ENCODE measurements around the gene TMEM223.
A peak's percentile ranks its signal among the peaks of the same experiment; 100 is the strongest.

The TMEM223 gene

DNA sequence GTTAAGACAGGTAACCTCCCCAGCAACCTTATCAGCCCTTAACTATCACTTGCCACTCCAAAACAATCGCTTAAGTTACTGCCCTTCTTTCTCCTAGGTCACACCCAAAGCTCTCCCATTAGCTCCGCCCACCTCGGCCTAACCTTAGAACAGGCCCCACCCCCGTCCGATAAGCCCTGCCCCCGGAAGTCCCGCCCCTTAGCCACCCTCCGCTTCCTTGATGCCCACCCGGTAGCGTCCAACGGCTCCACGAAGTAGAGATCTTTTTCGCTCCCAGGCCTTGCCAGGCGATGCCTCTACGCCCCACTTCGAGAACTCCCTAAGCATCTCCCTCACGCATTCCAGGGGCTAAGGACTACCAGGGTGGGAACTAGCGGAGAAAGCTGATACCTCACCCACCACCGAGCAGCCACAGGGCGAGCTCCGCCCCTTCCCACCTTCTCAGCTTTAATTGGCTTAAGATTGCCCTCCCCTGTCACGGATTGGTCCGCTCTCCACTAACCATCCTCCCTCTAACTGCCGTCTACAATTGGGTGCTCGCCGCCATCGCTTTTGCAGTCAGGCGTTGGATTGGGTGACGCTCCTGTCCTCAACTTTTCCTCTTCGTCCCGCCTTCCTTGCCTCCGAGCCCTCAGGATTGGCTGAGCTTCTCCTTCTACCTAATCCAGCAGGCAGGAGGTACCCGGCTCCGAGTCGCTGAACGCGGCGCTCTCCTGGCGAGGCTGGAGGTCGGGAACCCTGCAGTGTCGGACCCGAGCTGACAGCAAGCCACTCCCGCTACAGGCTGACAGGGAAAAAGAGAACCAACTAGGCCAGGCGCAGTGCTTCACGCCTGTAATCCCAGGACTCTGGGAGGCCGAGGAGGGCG, 37.8 kb downstream of the TMEM223 start, which contains the start of gene ZBTB3 (continued):
- TF ChIP-seq, protein P1, sequence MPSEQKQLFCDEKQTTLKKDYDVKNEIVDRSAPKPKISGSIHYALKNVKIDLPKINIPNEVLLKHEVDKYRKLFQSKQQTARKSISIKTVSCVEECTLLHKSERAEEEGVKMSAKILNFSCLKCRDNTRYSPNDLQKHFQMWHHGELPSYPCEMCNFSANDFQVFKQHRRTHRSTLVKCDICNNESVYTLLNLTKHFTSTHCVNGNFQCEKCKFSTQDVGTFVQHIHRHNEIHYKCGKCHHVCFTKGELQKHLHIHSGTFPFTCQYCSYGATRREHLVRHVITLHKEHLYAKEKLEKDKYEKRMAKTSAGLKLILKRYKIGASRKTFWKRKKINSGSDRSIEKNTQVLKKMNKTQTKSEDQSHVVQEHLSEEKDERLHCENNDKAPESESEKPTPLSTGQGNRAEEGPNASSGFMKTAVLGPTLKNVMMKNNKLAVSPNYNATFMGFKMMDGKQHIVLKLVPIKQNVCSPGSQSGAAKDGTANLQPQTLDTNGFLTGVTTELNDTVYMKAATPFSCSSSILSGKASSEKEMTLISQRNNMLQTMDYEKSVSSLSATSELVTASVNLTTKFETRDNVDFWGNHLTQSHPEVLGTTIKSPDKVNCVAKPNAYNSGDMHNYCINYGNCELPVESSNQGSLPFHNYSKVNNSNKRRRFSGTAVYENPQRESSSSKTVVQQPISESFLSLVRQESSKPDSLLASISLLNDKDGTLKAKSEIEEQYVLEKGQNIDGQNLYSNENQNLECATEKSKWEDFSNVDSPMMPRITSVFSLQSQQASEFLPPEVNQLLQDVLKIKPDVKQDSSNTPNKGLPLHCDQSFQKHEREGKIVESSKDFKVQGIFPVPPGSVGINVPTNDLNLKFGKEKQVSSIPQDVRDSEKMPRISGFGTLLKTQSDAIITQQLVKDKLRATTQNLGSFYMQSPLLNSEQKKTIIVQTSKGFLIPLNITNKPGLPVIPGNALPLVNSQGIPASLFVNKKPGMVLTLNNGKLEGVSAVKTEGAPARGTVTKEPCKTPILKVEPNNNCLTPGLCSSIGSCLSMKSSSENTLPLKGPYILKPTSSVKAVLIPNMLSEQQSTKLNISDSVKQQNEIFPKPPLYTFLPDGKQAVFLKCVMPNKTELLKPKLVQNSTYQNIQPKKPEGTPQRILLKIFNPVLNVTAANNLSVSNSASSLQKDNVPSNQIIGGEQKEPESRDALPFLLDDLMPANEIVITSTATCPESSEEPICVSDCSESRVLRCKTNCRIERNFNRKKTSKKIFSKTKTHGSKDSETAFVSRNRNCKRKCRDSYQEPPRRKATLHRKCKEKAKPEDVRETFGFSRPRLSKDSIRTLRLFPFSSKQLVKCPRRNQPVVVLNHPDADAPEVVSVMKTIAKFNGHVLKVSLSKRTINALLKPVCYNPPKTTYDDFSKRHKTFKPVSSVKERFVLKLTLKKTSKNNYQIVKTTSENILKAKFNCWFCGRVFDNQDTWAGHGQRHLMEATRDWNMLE (tag by site-specific recombination; conservative IDR thresholded peaks at IDR 0.05; ENCODE audit: low read depth) = peak; percentile 52
- TF ChIP-seq PRDM1 (tag by site-specific recombination; IDR thresholded peaks at IDR 0.05) = peak; percentile 11; the same call in 1 of the 2 replicates
- TF ChIP-seq KLF16 (tag by site-specific recombination; IDR thresholded peaks at IDR 0.05) = peak; percentile 73
- TF ChIP-seq, protein P2, sequence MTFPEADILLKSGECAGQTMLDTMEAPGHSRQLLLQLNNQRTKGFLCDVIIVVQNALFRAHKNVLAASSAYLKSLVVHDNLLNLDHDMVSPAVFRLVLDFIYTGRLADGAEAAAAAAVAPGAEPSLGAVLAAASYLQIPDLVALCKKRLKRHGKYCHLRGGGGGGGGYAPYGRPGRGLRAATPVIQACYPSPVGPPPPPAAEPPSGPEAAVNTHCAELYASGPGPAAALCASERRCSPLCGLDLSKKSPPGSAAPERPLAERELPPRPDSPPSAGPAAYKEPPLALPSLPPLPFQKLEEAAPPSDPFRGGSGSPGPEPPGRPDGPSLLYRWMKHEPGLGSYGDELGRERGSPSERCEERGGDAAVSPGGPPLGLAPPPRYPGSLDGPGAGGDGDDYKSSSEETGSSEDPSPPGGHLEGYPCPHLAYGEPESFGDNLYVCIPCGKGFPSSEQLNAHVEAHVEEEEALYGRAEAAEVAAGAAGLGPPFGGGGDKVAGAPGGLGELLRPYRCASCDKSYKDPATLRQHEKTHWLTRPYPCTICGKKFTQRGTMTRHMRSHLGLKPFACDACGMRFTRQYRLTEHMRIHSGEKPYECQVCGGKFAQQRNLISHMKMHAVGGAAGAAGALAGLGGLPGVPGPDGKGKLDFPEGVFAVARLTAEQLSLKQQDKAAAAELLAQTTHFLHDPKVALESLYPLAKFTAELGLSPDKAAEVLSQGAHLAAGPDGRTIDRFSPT (tag by site-specific recombination; IDR thresholded peaks at IDR 0.05) = peak; percentile 72
- TF ChIP-seq ZIC2 (tag by site-specific recombination; IDR thresholded peaks at IDR 0.05) = peak; percentile 76
- peak; percentile 44; the same call in 1 of the 2 replicates for TF ChIP-seq ZNF610 (tag by site-specific recombination; IDR thresholded peaks at IDR 0.05; ENCODE audit: borderline replicate concordance)
- TF ChIP-seq KLF1 (tag by site-specific recombination; IDR thresholded peaks at IDR 0.05) = peak; percentile 48; the same call in 1 of the 2 replicates
- TF ChIP-seq SP3 (tag by site-specific recombination; IDR thresholded peaks at IDR 0.05) = peak; percentile 98
- TF ChIP-seq SP2 (tag by site-specific recombination; IDR thresholded peaks at IDR 0.05) = peak; percentile 99
- no peak for TF ChIP-seq ZFP37 (tag by site-specific recombination; IDR thresholded peaks at IDR 0.05)
- peak; percentile 94 for TF ChIP-seq ZBTB17 (tag by site-specific recombination; IDR thresholded peaks at IDR 0.05)
- 0 out of 2 replicates have a peak, but pooled peaks have one; percentile 42 for TF ChIP-seq EGR2 (tag by site-specific recombination; IDR thresholded peaks at IDR 0.05; ENCODE audit: low read depth)
- TF ChIP-seq, protein P3, sequence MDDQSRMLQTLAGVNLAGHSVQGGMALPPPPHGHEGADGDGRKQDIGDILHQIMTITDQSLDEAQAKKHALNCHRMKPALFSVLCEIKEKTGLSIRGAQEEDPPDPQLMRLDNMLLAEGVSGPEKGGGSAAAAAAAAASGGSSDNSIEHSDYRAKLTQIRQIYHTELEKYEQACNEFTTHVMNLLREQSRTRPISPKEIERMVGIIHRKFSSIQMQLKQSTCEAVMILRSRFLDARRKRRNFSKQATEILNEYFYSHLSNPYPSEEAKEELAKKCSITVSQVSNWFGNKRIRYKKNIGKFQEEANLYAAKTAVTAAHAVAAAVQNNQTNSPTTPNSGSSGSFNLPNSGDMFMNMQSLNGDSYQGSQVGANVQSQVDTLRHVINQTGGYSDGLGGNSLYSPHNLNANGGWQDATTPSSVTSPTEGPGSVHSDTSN (CRISPR knock-in tag; IDR thresholded peaks at IDR 0.05) = peak; percentile 70; the same call in 1 of the 2 replicates
- TF ChIP-seq ZNF341 (tag by site-specific recombination; IDR thresholded peaks at IDR 0.05; ENCODE audit: low read depth) = peak; percentile 70
- TF ChIP-seq, protein P4, sequence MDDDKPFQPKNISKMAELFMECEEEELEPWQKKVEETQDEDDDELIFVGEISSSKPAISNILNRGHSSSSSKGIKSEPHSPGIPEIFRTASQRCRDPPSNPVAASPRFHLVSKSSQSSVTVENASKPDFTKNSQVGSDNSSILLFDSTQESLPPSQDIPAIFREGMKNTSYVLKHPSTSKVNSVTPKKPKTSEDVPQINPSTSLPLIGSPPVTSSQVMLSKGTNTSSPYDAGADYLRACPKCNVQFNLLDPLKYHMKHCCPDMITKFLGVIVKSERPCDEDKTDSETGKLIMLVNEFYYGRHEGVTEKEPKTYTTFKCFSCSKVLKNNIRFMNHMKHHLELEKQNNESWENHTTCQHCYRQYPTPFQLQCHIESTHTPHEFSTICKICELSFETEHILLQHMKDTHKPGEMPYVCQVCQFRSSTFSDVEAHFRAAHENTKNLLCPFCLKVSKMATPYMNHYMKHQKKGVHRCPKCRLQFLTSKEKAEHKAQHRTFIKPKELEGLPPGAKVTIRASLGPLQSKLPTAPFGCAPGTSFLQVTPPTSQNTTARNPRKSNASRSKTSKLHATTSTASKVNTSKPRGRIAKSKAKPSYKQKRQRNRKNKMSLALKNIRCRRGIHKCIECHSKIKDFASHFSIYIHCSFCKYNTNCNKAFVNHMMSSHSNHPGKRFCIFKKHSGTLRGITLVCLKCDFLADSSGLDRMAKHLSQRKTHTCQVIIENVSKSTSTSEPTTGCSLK (tag by site-specific recombination; IDR thresholded peaks at IDR 0.05) = no peak
- TF ChIP-seq KLF9 (tag by site-specific recombination; IDR thresholded peaks at IDR 0.05; ENCODE audit: low read depth) = peak; percentile 65; the same call in 1 of the 2 replicates
- no peak for TF ChIP-seq ZNF48 (tag by site-specific recombination; IDR thresholded peaks at IDR 0.05)
- TF ChIP-seq ZNF626 (tag by site-specific recombination; IDR thresholded peaks at IDR 0.05) = no peak
- 0 out of 2 replicates have a peak, but pooled peaks have one; percentile 92 for TF ChIP-seq HOXC10 (CRISPR knock-in tag; IDR thresholded peaks at IDR 0.05)
- TF ChIP-seq, protein P5, sequence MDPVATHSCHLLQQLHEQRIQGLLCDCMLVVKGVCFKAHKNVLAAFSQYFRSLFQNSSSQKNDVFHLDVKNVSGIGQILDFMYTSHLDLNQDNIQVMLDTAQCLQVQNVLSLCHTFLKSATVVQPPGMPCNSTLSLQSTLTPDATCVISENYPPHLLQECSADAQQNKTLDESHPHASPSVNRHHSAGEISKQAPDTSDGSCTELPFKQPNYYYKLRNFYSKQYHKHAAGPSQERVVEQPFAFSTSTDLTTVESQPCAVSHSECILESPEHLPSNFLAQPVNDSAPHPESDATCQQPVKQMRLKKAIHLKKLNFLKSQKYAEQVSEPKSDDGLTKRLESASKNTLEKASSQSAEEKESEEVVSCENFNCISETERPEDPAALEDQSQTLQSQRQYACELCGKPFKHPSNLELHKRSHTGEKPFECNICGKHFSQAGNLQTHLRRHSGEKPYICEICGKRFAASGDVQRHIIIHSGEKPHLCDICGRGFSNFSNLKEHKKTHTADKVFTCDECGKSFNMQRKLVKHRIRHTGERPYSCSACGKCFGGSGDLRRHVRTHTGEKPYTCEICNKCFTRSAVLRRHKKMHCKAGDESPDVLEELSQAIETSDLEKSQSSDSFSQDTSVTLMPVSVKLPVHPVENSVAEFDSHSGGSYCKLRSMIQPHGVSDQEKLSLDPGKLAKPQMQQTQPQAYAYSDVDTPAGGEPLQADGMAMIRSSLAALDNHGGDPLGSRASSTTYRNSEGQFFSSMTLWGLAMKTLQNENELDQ (tag by site-specific recombination; IDR thresholded peaks at IDR 0.05; ENCODE audit: low read depth) = no peak
- peak; percentile 82 for TF ChIP-seq GLIS1 (tag by site-specific recombination; IDR thresholded peaks at IDR 0.05)
- TF ChIP-seq ZXDB (tag by site-specific recombination; IDR thresholded peaks at IDR 0.05) = 0 out of 2 replicates have a peak, but pooled peaks have one; percentile 38
- TF ChIP-seq ZNF600 (tag by site-specific recombination; IDR thresholded peaks at IDR 0.05) = peak; percentile 61
